Measurements from ENCODE around the gene ZBED6.
A peak's percentile ranks its signal among the peaks of the same experiment; 100 is the strongest.

ZBED6 gene

DNA sequence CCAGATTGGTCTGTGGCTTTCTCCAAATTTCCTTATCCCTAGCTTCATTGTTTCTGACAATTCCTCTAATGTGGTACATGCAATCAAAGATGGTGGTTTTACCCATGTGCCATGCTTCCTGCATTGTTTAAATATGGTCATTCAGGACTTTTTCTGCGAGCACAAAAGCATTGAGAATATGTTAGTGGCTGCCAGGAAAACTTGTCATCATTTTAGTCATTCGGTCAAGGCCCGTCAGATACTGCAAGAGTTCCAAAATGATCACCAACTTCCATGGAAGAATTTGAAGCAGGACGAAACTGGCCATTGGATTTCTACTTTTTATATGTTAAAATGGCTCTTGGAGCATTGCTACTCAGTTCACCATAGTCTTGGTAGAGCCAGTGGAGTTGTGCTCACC is 3.7 kb downstream of the ZBED6 start:
- TF ChIP-seq MYC (IDR thresholded peaks at IDR 0.05; ENCODE audit: low read depth, low read length) (no peak), POLR2A (IDR thresholded peaks at IDR 0.05; ENCODE audit: extremely low read depth, insufficient read length) (no peak)
- TF ChIP-seq, protein P1, sequence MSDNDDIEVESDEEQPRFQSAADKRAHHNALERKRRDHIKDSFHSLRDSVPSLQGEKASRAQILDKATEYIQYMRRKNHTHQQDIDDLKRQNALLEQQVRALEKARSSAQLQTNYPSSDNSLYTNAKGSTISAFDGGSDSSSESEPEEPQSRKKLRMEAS (IDR thresholded peaks at IDR 0.05; ENCODE audit: low read depth, low read length): no peak
- TF ChIP-seq, protein P2, sequence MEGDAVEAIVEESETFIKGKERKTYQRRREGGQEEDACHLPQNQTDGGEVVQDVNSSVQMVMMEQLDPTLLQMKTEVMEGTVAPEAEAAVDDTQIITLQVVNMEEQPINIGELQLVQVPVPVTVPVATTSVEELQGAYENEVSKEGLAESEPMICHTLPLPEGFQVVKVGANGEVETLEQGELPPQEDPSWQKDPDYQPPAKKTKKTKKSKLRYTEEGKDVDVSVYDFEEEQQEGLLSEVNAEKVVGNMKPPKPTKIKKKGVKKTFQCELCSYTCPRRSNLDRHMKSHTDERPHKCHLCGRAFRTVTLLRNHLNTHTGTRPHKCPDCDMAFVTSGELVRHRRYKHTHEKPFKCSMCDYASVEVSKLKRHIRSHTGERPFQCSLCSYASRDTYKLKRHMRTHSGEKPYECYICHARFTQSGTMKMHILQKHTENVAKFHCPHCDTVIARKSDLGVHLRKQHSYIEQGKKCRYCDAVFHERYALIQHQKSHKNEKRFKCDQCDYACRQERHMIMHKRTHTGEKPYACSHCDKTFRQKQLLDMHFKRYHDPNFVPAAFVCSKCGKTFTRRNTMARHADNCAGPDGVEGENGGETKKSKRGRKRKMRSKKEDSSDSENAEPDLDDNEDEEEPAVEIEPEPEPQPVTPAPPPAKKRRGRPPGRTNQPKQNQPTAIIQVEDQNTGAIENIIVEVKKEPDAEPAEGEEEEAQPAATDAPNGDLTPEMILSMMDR (IDR thresholded peaks at IDR 0.05; ENCODE audit: low read depth, low read length): no peak
- DNase-seq (ENCODE audit: low read depth): no peak
- H3K4me3 ChIP-seq (ENCODE audit: low read depth, low read length): no peak overlapping the region

DNA sequence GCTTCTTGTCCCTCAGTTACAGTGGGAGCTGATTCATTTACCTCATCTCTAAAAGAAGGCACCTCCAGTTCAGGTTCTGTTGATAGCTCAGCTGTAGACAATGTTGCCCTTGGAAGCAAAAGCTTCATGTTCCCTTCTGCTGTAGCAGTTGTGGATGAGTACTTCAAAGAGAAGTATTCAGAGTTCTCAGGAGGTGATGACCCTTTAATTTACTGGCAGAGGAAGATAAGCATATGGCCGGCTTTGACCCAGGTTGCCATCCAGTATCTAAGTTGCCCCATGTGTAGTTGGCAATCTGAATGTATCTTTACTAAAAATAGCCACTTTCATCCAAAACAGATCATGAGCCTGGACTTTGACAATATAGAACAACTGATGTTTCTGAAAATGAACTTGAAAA is 4.5 kb downstream of the ZBED6 start:
- peak overlapping the region; percentile 6 for H3K4me3 ChIP-seq (ENCODE audit: low read depth, low read length)
- TF ChIP-seq POLR2A (IDR thresholded peaks at IDR 0.05; ENCODE audit: extremely low read depth, insufficient read length): no peak
- TF ChIP-seq, protein P1 (IDR thresholded peaks at IDR 0.05; ENCODE audit: low read depth, low read length): no peak
- no peak for TF ChIP-seq MYC (IDR thresholded peaks at IDR 0.05; ENCODE audit: low read depth, low read length)
- TF ChIP-seq, protein P2 (IDR thresholded peaks at IDR 0.05; ENCODE audit: low read depth, low read length): no peak
- no peak for DNase-seq (ENCODE audit: low read depth)

DNA sequence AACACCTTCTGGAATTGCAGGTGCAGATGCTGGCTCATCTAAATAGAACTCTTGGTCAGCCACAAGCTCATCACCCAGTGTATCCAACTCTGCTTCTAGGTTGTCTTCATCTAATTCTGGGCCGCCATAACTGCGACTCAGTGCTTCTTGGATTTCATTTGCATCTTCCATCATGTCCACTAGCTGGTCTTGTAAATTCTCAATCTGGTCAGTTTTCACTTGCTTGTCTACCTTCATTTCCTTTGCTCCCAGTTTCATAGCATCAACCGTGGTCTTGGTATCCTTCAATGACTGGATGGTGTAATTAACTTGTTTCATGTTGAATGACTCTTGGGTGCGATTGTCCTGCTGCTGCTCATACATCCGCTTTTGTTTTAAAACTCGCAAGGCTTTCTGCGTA is 10.3 kb downstream of the ZBED6 start:
- TF ChIP-seq, protein P2 (IDR thresholded peaks at IDR 0.05; ENCODE audit: low read depth, low read length): no peak
- TF ChIP-seq MYC (IDR thresholded peaks at IDR 0.05; ENCODE audit: low read depth, low read length) (no peak), POLR2A (IDR thresholded peaks at IDR 0.05; ENCODE audit: extremely low read depth, insufficient read length) (no peak)
- TF ChIP-seq, protein P1 (IDR thresholded peaks at IDR 0.05; ENCODE audit: low read depth, low read length): no peak

DNA sequence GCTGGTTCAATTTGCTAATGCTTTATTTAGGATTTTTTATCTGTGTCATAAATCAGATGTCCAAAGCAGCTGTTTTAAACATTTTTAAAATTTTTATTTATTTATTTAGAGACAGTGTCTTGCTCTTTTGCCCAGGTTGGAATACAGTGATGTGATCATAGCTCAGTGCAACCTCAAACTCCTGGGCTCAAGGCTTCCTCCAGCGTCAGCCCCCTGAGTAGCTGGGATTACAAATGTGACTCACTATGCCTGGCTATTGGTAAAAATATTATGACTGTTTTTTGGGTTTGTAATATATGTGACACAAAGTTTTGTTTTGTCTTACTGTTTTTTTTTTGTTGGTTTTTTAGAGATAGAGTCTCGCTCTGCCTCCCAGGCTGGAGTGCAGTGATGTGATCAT is 11.8 kb downstream of the ZBED6 start:
- no peak overlapping the region for H3K4me3 ChIP-seq (ENCODE audit: low read depth, low read length)
- TF ChIP-seq, protein P1 (IDR thresholded peaks at IDR 0.05; ENCODE audit: low read depth, low read length): no peak
- TF ChIP-seq, protein P2 (IDR thresholded peaks at IDR 0.05; ENCODE audit: low read depth, low read length): no peak
- TF ChIP-seq POLR2A (IDR thresholded peaks at IDR 0.05; ENCODE audit: extremely low read depth, insufficient read length) (no peak), MYC (IDR thresholded peaks at IDR 0.05; ENCODE audit: low read depth, low read length) (no peak)
- DNase-seq (ENCODE audit: low read depth): no peak

More for the DNA sequence above, 10.3 kb downstream of the ZBED6 start:
- no peak overlapping the region for H3K4me3 ChIP-seq (ENCODE audit: low read depth, low read length)
- no peak for DNase-seq (ENCODE audit: low read depth)

DNA sequence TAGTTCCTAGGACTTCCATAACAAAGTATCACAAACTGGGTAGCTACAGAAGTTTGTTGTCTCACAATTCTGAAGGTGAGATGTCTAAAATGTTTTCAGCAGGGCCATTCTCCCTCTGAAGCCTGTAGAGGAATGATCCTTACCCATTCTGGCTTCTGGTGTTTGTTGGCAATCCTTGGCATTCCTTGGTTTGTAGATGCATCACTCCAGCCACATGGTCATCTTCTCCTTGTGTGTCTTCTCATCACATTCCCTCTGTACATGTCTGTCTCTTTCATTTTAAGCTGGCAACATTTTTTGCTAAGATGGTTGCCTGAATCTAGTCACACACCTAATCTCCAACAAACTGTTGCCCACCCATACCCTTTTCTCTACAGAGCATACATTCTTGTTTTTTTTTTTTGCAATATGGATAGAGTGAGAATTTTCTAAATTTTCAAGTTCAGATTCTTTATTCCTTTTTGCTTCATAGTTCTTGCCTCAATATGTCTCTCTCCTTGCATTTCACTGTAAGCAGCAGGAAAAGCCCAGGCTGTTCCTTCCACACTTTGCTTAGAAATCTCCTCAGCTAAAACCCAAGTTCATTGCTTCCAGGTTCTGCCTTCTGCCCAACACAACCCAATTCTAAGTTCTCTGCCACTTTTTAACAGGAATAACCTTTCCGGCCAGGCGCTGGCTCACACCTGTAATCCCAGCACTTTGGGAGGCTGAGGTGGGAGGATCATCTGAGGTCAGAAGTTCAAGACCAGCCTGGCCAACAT is 18.3 kb downstream of the ZBED6 start:
- no peak overlapping the region for H3K4me3 ChIP-seq (ENCODE audit: low read depth, low read length)

DNA sequence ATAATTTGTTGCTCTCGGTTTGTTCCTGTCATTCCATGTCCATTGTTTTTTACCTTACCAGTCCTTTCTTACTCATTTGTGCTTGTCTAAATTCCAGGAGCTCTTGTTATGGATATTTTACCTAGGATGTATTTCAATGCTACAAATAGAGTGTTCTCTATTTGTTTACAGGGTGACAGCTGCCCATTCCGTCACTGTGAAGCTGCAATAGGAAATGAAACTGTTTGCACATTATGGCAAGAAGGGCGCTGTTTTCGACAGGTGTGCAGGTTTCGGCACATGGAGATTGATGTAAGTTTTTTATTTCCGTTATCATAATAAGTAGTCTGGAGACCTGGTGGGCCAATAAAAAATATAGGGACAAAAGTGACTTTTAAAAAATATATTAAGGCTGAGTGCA is 23.0 kb downstream of the ZBED6 start:
- TF ChIP-seq, protein P1 (IDR thresholded peaks at IDR 0.05; ENCODE audit: low read depth, low read length): no peak
- TF ChIP-seq MYC (IDR thresholded peaks at IDR 0.05; ENCODE audit: low read depth, low read length) (no peak), POLR2A (IDR thresholded peaks at IDR 0.05; ENCODE audit: extremely low read depth, insufficient read length) (no peak)
- TF ChIP-seq, protein P2 (IDR thresholded peaks at IDR 0.05; ENCODE audit: low read depth, low read length): no peak
- H3K4me3 ChIP-seq (ENCODE audit: low read depth, low read length): no peak overlapping the region
- no peak for DNase-seq (ENCODE audit: low read depth)

More for the DNA sequence above, 18.3 kb downstream of the ZBED6 start:
- no peak for DNase-seq (ENCODE audit: low read depth)
- no peak for TF ChIP-seq POLR2A (IDR thresholded peaks at IDR 0.05; ENCODE audit: extremely low read depth, insufficient read length)
- TF ChIP-seq, protein P1 (IDR thresholded peaks at IDR 0.05; ENCODE audit: low read depth, low read length): no peak
